Calu3 (cell line): ENCODE data around the gene PCBP1. TPM values are rescaled to one million over a fixed set of nuclear protein-coding genes. Genes with fewer than 3 reads are reported as not detected.
A peak's percentile ranks its signal among the peaks of the same experiment; 100 is the strongest.

Experiments used
- Bru-seq: library from RNA; stranded (reverse); fragments of 400-500 nt; gene quantifications from one replicate; lab custom pipeline; 2021; lab: Mats Ljungman, UMichigan
- BruChase-seq, 2 experiments: library from RNA; stranded (reverse); fragments of 400-500 nt; gene quantifications; one replicate each; lab custom pipeline; 2021; lab: Mats Ljungman, UMichigan
- BruUV-seq: library from RNA; stranded (reverse); fragments of 400-500 nt; replicated peaks from 2 replicates; lab custom pipeline; 2021; lab: Mats Ljungman, UMichigan
- CTCF ChIA-PET: fragments of 300-600 bp; sonication (Branson Sonifier 250); formaldehyde crosslinking; loops from one replicate; lab custom pipeline; 2022; ENCODE audit warnings: antibody characterized with exemption; lab: Charles Lee
- DNase-seq: peaks from one replicate; pipeline ENCODE4 v3.0.0; 2022
- H3K27ac Mint-ChIP-seq: one replicate; pipeline ENCODE4 v1.8.0; 2022; ENCODE audit warnings: mixed read lengths; ENCODE audit not compliant: unreplicated experiment
- H3K27me3 Mint-ChIP-seq: one replicate; pipeline ENCODE4 v1.8.0; 2022; ENCODE audit warnings: mixed read lengths; ENCODE audit not compliant: unreplicated experiment
- H3K36me3 Mint-ChIP-seq: one replicate; pipeline ENCODE4 v1.8.0; 2022; ENCODE audit warnings: mild to moderate bottlenecking, moderate library complexity, mixed read lengths; ENCODE audit not compliant: insufficient read depth, unreplicated experiment
- H3K4me1 Mint-ChIP-seq: one replicate; pipeline ENCODE4 v1.8.0; 2022; ENCODE audit warnings: mild to moderate bottlenecking, low read depth, mixed read lengths; ENCODE audit not compliant: unreplicated experiment
- H3K4me3 Mint-ChIP-seq: one replicate; pipeline ENCODE4 v1.8.0; 2022; ENCODE audit warnings: mild to moderate bottlenecking, low read depth, moderate library complexity, mixed read lengths; ENCODE audit not compliant: unreplicated experiment
- H3K9me3 Mint-ChIP-seq: one replicate; pipeline ENCODE4 v1.8.0; 2022; ENCODE audit warnings: low read depth, mixed read lengths; ENCODE audit not compliant: unreplicated experiment
- intact Hi-C: fragments of 100-400 bp; cut with micrococcal nuclease; formaldehyde crosslinking; loops from one replicate; pipeline ENCODE4 v1.10.0; 2022; ENCODE audit not compliant: unreplicated experiment
- long read RNA-seq: library from polyadenylated mRNA; stranded (forward); transcript quantifications from one replicate; pipeline ENCODE4 v2.0.0, GENCODE V29; 2022
- total RNA-seq: library from RNA; stranded (reverse); gene quantifications from 2 replicates; pipeline ENCODE4 v1.2.3, GENCODE V29; 2022
- TF ChIP-seq, protein P1 (sequence below): fragments of 200-600 bp; IDR thresholded peaks from one replicate; pipeline ENCODE4 v1.8.0; 2022; ENCODE audit warnings: antibody characterized with exemption; ENCODE audit not compliant: unreplicated experiment

PCBP1 gene
- total RNA-seq (252 and 260 TPM in 2 replicates), Bru-seq, nascent RNA (percentile 97 among the genes with signal in this experiment), BruChase-seq, experiment 1, labeled RNA remaining after a 6-hour chase (percentile 100 among the genes with signal in this experiment), BruChase-seq, experiment 2, labeled RNA remaining after a 2-hour chase (percentile 100 among the genes with signal in this experiment)
- long read RNA-seq, transcript PCBP1-201 (1 exons, 1,750 nt), result major isoform, 325 of 325 reads
- long read RNA-seq, partial matches to known transcripts, result 0 of 325 reads
- long read RNA-seq, other reads (novel, unspliced or antisense), result 0 of 325 reads

DNA sequence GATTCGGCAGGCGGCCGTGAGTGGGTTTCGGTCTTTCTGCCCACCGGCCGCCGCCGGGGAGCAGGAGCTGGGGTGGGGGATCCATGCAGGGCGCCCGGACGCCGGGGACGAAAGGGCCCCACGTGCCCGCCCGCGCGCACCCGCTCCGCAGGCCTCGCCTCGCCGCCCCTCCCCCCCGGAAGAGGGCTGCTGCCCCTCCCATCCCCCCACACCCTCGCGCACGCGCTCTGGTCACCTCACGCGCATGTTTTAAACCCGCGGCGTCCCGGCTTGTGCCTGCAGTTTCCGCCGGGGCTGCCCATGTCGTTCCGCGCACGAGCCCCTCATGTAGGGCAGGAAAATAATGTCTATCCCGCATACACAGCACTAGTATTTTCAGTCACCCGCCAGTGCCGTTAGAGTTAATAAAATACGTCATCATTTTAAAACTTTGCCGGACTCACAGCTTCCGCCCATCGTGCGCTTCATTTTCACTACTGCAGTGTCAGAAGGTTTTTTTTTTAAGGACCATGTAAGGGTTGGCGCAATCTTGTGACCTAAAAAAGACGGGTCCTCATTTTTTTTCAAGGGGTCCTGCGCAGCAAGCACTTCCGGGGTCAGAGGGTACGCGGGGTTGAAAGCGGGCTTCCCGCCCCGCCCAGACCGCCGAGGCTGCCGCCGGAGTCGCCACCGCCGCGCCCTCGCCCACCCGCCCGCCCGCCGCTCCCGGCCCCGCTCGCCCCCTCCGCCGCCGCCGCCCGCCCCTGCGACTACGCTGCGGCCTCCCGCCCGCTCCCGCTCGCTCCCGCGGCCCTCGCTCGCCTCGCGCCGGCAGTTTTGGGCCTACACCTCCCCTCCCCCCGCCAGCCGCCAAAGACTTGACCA lies at the start of gene PCBP1:
PCBP1 (plus strand) TSS at position 640 of the 864 bp plus-strand sequence. CDS start 267 bp downstream, outside the sequence.
- CTCF ChIA-PET, result no interaction called here
- H3K36me3 Mint-ChIP-seq, result peaks cover 59% of the 10 kb centered on the region

DNA sequence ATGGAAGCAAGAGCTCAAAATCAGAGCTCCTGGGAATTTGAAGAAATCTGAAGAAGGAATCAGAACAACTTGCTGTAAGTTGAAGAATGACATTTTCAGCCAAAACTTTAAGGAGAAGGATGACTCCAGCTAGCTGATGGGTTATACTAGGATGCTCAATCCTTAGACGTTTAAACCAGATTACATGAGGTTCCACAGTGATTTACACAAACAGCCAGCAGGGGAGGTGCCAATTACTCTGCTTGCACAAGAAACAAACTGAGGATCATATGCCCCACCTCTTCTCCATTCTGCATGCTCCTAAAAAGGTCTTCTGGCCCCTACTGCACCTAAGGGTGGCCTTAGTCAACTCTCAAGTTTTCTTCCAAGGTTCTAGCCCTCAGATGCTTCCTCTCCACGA lies 47.9 kb upstream of the PCBP1 start:
- no TSS peak for BruUV-seq
- intact Hi-C loops, result no loop called here
- DNase-seq, result no peak
- Mint-ChIP-seq H3K36me3 (no peaks in the 10 kb centered on the region), H3K4me3 (no peak overlapping the region), H3K9me3 (no peaks in the 10 kb centered on the region), H3K27me3 (no peaks in the 10 kb centered on the region), H3K4me1 (no peaks in the 10 kb centered on the region), H3K27ac (no peak overlapping the region)
- TF ChIP-seq, protein P1, sequence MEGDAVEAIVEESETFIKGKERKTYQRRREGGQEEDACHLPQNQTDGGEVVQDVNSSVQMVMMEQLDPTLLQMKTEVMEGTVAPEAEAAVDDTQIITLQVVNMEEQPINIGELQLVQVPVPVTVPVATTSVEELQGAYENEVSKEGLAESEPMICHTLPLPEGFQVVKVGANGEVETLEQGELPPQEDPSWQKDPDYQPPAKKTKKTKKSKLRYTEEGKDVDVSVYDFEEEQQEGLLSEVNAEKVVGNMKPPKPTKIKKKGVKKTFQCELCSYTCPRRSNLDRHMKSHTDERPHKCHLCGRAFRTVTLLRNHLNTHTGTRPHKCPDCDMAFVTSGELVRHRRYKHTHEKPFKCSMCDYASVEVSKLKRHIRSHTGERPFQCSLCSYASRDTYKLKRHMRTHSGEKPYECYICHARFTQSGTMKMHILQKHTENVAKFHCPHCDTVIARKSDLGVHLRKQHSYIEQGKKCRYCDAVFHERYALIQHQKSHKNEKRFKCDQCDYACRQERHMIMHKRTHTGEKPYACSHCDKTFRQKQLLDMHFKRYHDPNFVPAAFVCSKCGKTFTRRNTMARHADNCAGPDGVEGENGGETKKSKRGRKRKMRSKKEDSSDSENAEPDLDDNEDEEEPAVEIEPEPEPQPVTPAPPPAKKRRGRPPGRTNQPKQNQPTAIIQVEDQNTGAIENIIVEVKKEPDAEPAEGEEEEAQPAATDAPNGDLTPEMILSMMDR, result no peak
- CTCF ChIA-PET, result no interaction called here

More for the DNA sequence above, at the start of gene PCBP1:
- peak within 1 kb of the TSS; percentile 93 for H3K4me3 Mint-ChIP-seq
- peak within 1 kb of the TSS; percentile 100 for H3K27ac Mint-ChIP-seq
- DNase-seq, result peak; percentile 97
- no TSS peak for BruUV-seq
- H3K9me3 Mint-ChIP-seq, result no peaks in the 10 kb centered on the region
- TF ChIP-seq, protein P1, result no peak
- no peaks in the 10 kb centered on the region for H3K27me3 Mint-ChIP-seq
- intact Hi-C loops, result no loop called here
- peaks cover 37% of the 10 kb centered on the region for H3K4me1 Mint-ChIP-seq

DNA sequence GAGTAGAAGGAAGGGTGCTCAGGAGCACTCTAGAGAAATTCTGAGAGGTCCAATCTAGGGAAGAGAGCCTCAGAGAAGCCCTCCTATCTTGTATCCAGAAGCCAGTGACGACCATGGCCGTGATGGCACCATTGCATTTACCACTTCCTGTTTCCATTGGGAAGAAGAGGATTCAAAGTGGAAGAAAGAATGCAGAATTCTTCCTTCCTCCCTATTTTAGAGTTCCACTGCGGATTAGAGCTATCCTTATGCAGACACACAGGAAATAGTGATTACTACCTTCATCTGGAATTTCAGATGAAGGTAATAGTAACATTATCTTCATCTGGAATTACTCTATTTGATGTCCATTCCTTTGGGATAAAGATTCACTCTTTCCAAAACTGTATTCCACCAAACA lies 45.6 kb upstream of the PCBP1 start:
- H3K36me3 Mint-ChIP-seq, result no peaks in the 10 kb centered on the region
- BruUV-seq, result no TSS peak
- H3K27ac Mint-ChIP-seq, result no peak overlapping the region

DNA sequence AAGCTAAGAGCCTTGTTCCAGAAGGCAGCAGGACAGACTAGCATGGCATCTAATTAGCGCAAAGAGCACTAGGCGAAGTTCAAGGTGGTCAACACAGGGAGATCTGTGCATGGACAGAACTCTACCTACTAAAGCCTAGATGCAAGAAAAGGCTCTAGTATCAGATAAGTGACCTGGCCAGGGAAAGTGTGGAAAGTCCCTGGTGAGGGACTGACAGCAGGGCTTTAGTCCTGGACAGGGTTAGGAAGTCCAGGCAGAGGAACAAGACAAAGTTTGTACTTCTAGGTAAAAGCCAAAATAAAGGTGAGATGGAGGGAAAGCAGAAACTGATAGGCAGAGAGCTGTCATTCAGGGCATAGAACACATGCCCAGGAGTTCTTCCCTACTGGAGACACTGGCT lies 45.0 kb upstream of the PCBP1 start:
- Mint-ChIP-seq H3K4me3 (no peak overlapping the region), H3K27me3 (no peaks in the 10 kb centered on the region), H3K9me3 (no peaks in the 10 kb centered on the region), H3K27ac (no peak overlapping the region), H3K4me1 (no peaks in the 10 kb centered on the region), H3K36me3 (no peaks in the 10 kb centered on the region)
- CTCF ChIA-PET, result no interaction called here
- DNase-seq, result no peak
- TF ChIP-seq, protein P1, result no peak
- intact Hi-C loops, result no loop called here
- BruUV-seq, result no TSS peak

More for the DNA sequence above, 45.6 kb upstream of the PCBP1 start:
- CTCF ChIA-PET, result no interaction called here
- DNase-seq, result no peak
- TF ChIP-seq, protein P1, result no peak
- intact Hi-C loops, result no loop called here
- Mint-ChIP-seq H3K4me1 (no peaks in the 10 kb centered on the region), H3K4me3 (no peak overlapping the region), H3K9me3 (no peaks in the 10 kb centered on the region), H3K27me3 (no peaks in the 10 kb centered on the region)
